M059J (cell line): Measurements from ENCODE around the gene COL21A1. TPM values are rescaled to one million over a fixed set of nuclear protein-coding genes. Genes with fewer than 3 reads are reported as not detected.
A peak's percentile ranks its signal among the peaks of the same experiment; 100 is the strongest.

Experiments used
- DNase-seq: peaks from one replicate; pipeline ENCODE4 v3.0.0-alpha.2; 2012; ENCODE audit warnings: low read depth
- total RNA-seq: library from RNA; depleted of rRNA; stranded (reverse); fragments of >200 nt; shearing (Covaris generic); gene quantifications from 2 replicates; pipeline ENCODE4 v1.2.3, GENCODE V29; 2014

The COL21A1 gene
- total RNA-seq, 1 experiment from 2014 or later: 1.4 TPM

- DNase-seq: peak; percentile 46
Measured at GRCh38 chr6:56009636-56010035, 237.7 kb downstream of the COL21A1 start.
